Measurements from ENCODE around the gene SMO. TPM values are rescaled to one million over a fixed set of nuclear protein-coding genes. Genes with fewer than 3 reads are reported as not detected.

The SMO gene
- total RNA-seq, 1 experiment from 2014 or later, result 40.3 TPM

DNA sequence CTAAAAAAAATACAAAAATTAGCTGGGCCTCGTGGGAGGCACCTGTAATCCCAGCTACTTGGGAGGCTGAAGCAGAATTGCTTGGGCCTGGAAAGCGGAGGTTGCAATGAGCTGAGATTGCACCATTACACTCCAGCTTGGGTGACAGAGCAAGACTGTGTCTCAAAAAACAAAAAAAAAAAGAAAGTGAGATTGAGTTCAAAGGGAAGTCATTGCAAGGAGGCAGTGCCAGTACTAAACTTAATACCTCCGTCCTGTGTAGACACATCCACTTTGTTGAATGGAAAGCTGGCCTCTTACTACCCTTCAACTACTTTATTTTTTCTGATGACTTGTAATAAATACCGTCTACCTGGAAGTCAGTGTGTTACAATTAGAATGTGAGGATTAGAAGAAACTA is 67.4 kb downstream of the SMO start:
- BruUV-seq (replicated peaks), result no TSS peak
- no peaks in the 10 kb centered on the region for H3K9me3 ChIP-seq (ENCODE audit: low read depth, low read length, poor library complexity, severe bottlenecking)
- intact Hi-C loops (cut with micrococcal nuclease; ENCODE audit: unreplicated experiment), result no loop called here
- H3K36me3 ChIP-seq (ENCODE audit: insufficient read depth, low read length, poor library complexity, severe bottlenecking), result no peaks in the 10 kb centered on the region
- H3K4me3 ChIP-seq (ENCODE audit: low read depth, low read length, poor library complexity, severe bottlenecking), result no peak overlapping the region
- H3K4me1 ChIP-seq (ENCODE audit: insufficient read depth, low read length, poor library complexity, severe bottlenecking), result peaks cover 42% of the 10 kb centered on the region
- TF ChIP-seq, protein P1, sequence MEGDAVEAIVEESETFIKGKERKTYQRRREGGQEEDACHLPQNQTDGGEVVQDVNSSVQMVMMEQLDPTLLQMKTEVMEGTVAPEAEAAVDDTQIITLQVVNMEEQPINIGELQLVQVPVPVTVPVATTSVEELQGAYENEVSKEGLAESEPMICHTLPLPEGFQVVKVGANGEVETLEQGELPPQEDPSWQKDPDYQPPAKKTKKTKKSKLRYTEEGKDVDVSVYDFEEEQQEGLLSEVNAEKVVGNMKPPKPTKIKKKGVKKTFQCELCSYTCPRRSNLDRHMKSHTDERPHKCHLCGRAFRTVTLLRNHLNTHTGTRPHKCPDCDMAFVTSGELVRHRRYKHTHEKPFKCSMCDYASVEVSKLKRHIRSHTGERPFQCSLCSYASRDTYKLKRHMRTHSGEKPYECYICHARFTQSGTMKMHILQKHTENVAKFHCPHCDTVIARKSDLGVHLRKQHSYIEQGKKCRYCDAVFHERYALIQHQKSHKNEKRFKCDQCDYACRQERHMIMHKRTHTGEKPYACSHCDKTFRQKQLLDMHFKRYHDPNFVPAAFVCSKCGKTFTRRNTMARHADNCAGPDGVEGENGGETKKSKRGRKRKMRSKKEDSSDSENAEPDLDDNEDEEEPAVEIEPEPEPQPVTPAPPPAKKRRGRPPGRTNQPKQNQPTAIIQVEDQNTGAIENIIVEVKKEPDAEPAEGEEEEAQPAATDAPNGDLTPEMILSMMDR (conservative IDR thresholded peaks at IDR 0.05; ENCODE audit: low read depth, low read length), result no peak
- no peak for TF ChIP-seq EZH2 (IDR thresholded peaks at IDR 0.05; ENCODE audit: borderline replicate concordance, low read depth, low read length, poor library complexity, severe bottlenecking)
- ChIA-PET POLR2A (ENCODE audit: low non-redundant PET) (no interaction called here), CTCF (no interaction called here)
- no peaks in the 10 kb centered on the region for H3K27me3 ChIP-seq (replicated peaks; ENCODE audit: insufficient read depth, low read depth, low read length, poor library complexity)
- no peak for DNase-seq (ENCODE audit: low spot score)
- H3K27ac ChIP-seq (ENCODE audit: low read depth, low read length, poor library complexity, severe bottlenecking), result no peak overlapping the region

DNA sequence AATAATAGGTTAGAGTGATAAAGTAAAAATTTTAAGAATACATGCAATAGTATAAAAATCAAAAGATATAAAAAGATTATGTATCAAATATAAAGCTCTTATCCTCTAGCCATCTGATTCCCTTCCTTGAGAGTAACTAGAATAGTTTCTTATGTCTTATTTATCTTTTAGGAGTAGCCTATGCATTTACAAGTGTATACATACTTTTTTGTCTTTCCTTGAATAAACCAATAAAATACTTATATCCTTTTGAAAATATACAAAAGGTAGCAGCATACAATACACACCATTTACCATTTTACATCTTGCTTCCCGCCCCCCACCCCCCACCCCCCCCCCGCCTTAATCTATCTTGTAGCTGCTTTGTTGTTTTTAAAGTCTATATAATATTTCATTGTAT is 67.8 kb downstream of the SMO start:
- ChIA-PET CTCF (no interaction called here), POLR2A (ENCODE audit: low non-redundant PET) (no interaction called here)
- no peaks in the 10 kb centered on the region for H3K9me3 ChIP-seq (ENCODE audit: low read depth, low read length, poor library complexity, severe bottlenecking)
- H3K27ac ChIP-seq (ENCODE audit: low read depth, low read length, poor library complexity, severe bottlenecking), result no peak overlapping the region
- H3K4me1 ChIP-seq (ENCODE audit: insufficient read depth, low read length, poor library complexity, severe bottlenecking), result peaks cover 42% of the 10 kb centered on the region
- intact Hi-C loops (cut with micrococcal nuclease; ENCODE audit: unreplicated experiment), result no loop called here
- H3K4me3 ChIP-seq (ENCODE audit: low read depth, low read length, poor library complexity, severe bottlenecking), result no peak overlapping the region
- no peaks in the 10 kb centered on the region for H3K27me3 ChIP-seq (replicated peaks; ENCODE audit: insufficient read depth, low read depth, low read length, poor library complexity)
- BruUV-seq (replicated peaks), result no TSS peak
- no peak for DNase-seq (ENCODE audit: low spot score)
- no peaks in the 10 kb centered on the region for H3K36me3 ChIP-seq (ENCODE audit: insufficient read depth, low read length, poor library complexity, severe bottlenecking)
- TF ChIP-seq EZH2 (IDR thresholded peaks at IDR 0.05; ENCODE audit: borderline replicate concordance, low read depth, low read length, poor library complexity, severe bottlenecking), result no peak
- TF ChIP-seq, protein P1 (conservative IDR thresholded peaks at IDR 0.05; ENCODE audit: low read depth, low read length), result no peak

DNA sequence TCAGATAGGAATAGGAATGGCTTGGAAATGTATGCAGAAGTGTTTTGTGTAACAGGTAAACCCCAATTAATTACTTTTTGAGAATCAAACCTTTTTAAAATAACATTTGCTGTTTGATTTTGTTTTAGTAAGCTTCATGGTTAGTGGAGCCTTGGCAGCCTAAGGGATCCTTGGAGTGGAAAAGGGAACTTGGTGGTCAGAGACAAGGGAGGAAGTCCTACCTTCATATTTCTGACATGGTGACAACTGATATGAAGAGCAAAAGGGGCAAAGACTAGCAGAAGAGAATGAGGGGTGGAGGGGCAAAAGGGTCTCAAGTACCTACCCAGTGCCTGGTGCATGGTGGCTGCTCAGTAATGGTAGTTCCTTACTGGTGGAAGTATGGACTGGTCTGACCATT is 68.7 kb downstream of the SMO start:
- Histone ChIP-seq H3K27ac (ENCODE audit: low read depth, low read length, poor library complexity, severe bottlenecking) (peak overlapping the region; percentile 26), H3K36me3 (ENCODE audit: insufficient read depth, low read length, poor library complexity, severe bottlenecking) (no peaks in the 10 kb centered on the region), H3K27me3 (replicated peaks; ENCODE audit: insufficient read depth, low read depth, low read length, poor library complexity) (no peaks in the 10 kb centered on the region), H3K4me3 (ENCODE audit: low read depth, low read length, poor library complexity, severe bottlenecking) (no peak overlapping the region), H3K4me1 (ENCODE audit: insufficient read depth, low read length, poor library complexity, severe bottlenecking) (peaks cover 39% of the 10 kb centered on the region), H3K9me3 (ENCODE audit: low read depth, low read length, poor library complexity, severe bottlenecking) (no peaks in the 10 kb centered on the region)
- no peak for DNase-seq (ENCODE audit: low spot score)
- intact Hi-C loops (cut with micrococcal nuclease; ENCODE audit: unreplicated experiment), result no loop called here
- ChIA-PET POLR2A (ENCODE audit: low non-redundant PET) (no interaction called here), CTCF (no interaction called here)
- TF ChIP-seq, protein P1 (conservative IDR thresholded peaks at IDR 0.05; ENCODE audit: low read depth, low read length), result no peak
- no peak for TF ChIP-seq EZH2 (IDR thresholded peaks at IDR 0.05; ENCODE audit: borderline replicate concordance, low read depth, low read length, poor library complexity, severe bottlenecking)
- BruUV-seq (replicated peaks), result no TSS peak

All from A673 (cell line).